Activated CD4-positive, alpha-beta memory T cell treated with anti-CD3 and anti-CD28 coated beads, Interleukin-2, amount 10 ng/mL, durations not matched to agents 7 days and 5 days (primary cell): ENCODE measurements around the gene KRT86. TPM values are rescaled to one million over a fixed set of nuclear protein-coding genes. Genes with fewer than 3 reads are reported as not detected.
"Not testable (repeated sequence)": the region's sequence is repeated elsewhere in the genome, so short reads cannot be mapped to it uniquely, and the experiment has no call there.

Source experiments
- CTCF ChIA-PET: fragments of 350-600 bp; sonication (Branson Sonifier 250); formaldehyde crosslinking; loops from one replicate; lab custom pipeline; 2021; ENCODE audit warnings: antibody characterized with exemption, inconsistent platforms; lab: Charles Lee
- POLR2A ChIA-PET: fragments of 350-600 bp; sonication (Branson Sonifier 250); formaldehyde crosslinking; loops from one replicate; lab custom pipeline; 2021; ENCODE audit warnings: antibody characterized with exemption; lab: Charles Lee
- DNase-seq: peaks from one replicate; pipeline ENCODE4 v3.0.0-alpha.2; 2020
- H3K27ac Mint-ChIP-seq: one replicate; pipeline ENCODE4 v1.8.0; 2021; ENCODE audit warnings: mild to moderate bottlenecking, mixed read lengths
- H3K27me3 Mint-ChIP-seq: one replicate; pipeline ENCODE4 v1.8.0; 2021; ENCODE audit warnings: mixed read lengths
- H3K36me3 Mint-ChIP-seq: one replicate; pipeline ENCODE4 v1.8.0; 2021; ENCODE audit warnings: low read depth, mixed read lengths
- H3K4me1 Mint-ChIP-seq: one replicate; pipeline ENCODE4 v1.8.0; 2021; ENCODE audit warnings: mixed read lengths
- H3K4me3 Mint-ChIP-seq: one replicate; pipeline ENCODE4 v1.8.0; 2021; ENCODE audit warnings: mild to moderate bottlenecking, mixed read lengths
- H3K9me3 Mint-ChIP-seq: one replicate; pipeline ENCODE4 v1.8.0; 2021; ENCODE audit warnings: mixed read lengths
- total RNA-seq, 2 experiments: library from RNA; stranded (reverse); gene quantifications; one replicate each; pipeline ENCODE4 v1.2.3, GENCODE V29; 2021

Gene KRT86
- total RNA-seq, 2 experiments from 2014 or later: 0.23 to 0.30 TPM

GRCh38 chr12:52296572-52297215 lies 22.2 kb downstream of the KRT86 start:
- ChIA-PET POLR2A (no interaction called here), CTCF (interaction anchor here (1.1 to 1.6 kb wide), 2 partner anchors 17 to 19 kb away, joined by 4 to 5 read pairs; no protein-coding TSS in a partner anchor)
- Mint-ChIP-seq H3K27ac (no peak overlapping the region), H3K4me1 (peaks cover 7% of the 10 kb centered on the region), H3K9me3 (no peaks in the 10 kb centered on the region), H3K4me3 (no peak overlapping the region), H3K36me3 (no peaks in the 10 kb centered on the region), H3K27me3 (peaks cover 63% of the 10 kb centered on the region)
- no peak for DNase-seq

- H3K27ac Mint-ChIP-seq: no peak overlapping the region
- H3K4me3 Mint-ChIP-seq: no peak overlapping the region
- POLR2A ChIA-PET: no interaction called here
- H3K36me3 Mint-ChIP-seq: no peaks in the 10 kb centered on the region
- peaks cover 7% of the 10 kb centered on the region for H3K4me1 Mint-ChIP-seq
- DNase-seq: no peak
- H3K27me3 Mint-ChIP-seq: peaks cover 48% of the 10 kb centered on the region
- CTCF ChIA-PET: interaction anchor here (1.4 kb wide), 1 partner anchor 12 kb away, joined by 3 read pairs; no protein-coding TSS in a partner anchor
- H3K9me3 Mint-ChIP-seq: no peaks in the 10 kb centered on the region
Measured at GRCh38 chr12:52298677-52299190, 24.3 kb downstream of the KRT86 start.

- DNase-seq: no peak
Measured at GRCh38 chr12:52300796-52301691, 26.6 kb downstream of the KRT86 start.

GRCh38 chr12:52301721-52302120 lies 27.3 kb downstream of the KRT86 start:
- peaks cover 39% of the 10 kb centered on the region for H3K27me3 Mint-ChIP-seq
- H3K36me3 Mint-ChIP-seq, H3K27ac Mint-ChIP-seq, CTCF ChIA-PET, H3K4me3 Mint-ChIP-seq, DNase-seq, POLR2A ChIA-PET, H3K9me3 Mint-ChIP-seq: not testable (repeated sequence)
- peaks cover 15% of the 10 kb centered on the region for H3K4me1 Mint-ChIP-seq

More at GRCh38 chr12:52300796-52301691, 26.6 kb downstream of the KRT86 start:
- Mint-ChIP-seq H3K4me3 (no peak overlapping the region), H3K4me1 (peaks cover 15% of the 10 kb centered on the region), H3K9me3 (no peaks in the 10 kb centered on the region), H3K27ac (no peak overlapping the region), H3K27me3 (peaks cover 34% of the 10 kb centered on the region), H3K36me3 (no peaks in the 10 kb centered on the region)
- CTCF ChIA-PET: no interaction called here
- POLR2A ChIA-PET: no interaction called here

GRCh38 chr12:52302242-52302914 lies 27.9 kb downstream of the KRT86 start:
- CTCF ChIA-PET, H3K4me3 Mint-ChIP-seq, H3K9me3 Mint-ChIP-seq, H3K36me3 Mint-ChIP-seq, DNase-seq, H3K27ac Mint-ChIP-seq, POLR2A ChIA-PET: not testable (repeated sequence)
- Mint-ChIP-seq H3K4me1 (peaks cover 15% of the 10 kb centered on the region), H3K27me3 (peaks cover 40% of the 10 kb centered on the region)

- H3K9me3 Mint-ChIP-seq, POLR2A ChIA-PET, H3K27ac Mint-ChIP-seq, H3K36me3 Mint-ChIP-seq, H3K4me3 Mint-ChIP-seq, CTCF ChIA-PET: not testable (repeated sequence)
- peak; percentile 46 for DNase-seq
- H3K4me1 Mint-ChIP-seq: peaks cover 24% of the 10 kb centered on the region
- peaks cover 47% of the 10 kb centered on the region for H3K27me3 Mint-ChIP-seq
Measured at GRCh38 chr12:52304941-52305411, 30.5 kb downstream of the KRT86 start.

GRCh38 chr12:52305921-52306705 lies 31.7 kb downstream of the KRT86 start:
- Mint-ChIP-seq H3K27me3 (peaks cover 46% of the 10 kb centered on the region), H3K9me3 (no peaks in the 10 kb centered on the region), H3K27ac (no peak overlapping the region), H3K4me3 (no peak overlapping the region), H3K4me1 (peaks cover 24% of the 10 kb centered on the region), H3K36me3 (no peaks in the 10 kb centered on the region)
- ChIA-PET POLR2A (interaction anchor here (0.6 kb wide), 1 partner anchor 1792 kb away, joined by 5 read pairs; no protein-coding TSS in a partner anchor), CTCF (interaction anchor here (0.9 to 7.1 kb wide), 4 partner anchors 13 to 84 kb away, joined by 3 to 50 read pairs (median 4); no protein-coding TSS in a partner anchor)
- no peak for DNase-seq

GRCh38 chr12:52306731-52307130 lies 32.3 kb downstream of the KRT86 start:
- CTCF ChIA-PET: interaction anchor here (0.9 to 7.1 kb wide), 5 partner anchors 9 to 85 kb away, joined by 3 to 50 read pairs (median 3); no protein-coding TSS in a partner anchor
- Mint-ChIP-seq H3K4me3 (no peak overlapping the region), H3K27ac (no peak overlapping the region), H3K9me3 (no peaks in the 10 kb centered on the region), H3K27me3 (peaks cover 47% of the 10 kb centered on the region), H3K4me1 (peaks cover 24% of the 10 kb centered on the region), H3K36me3 (no peaks in the 10 kb centered on the region)
- DNase-seq: no peak
- POLR2A ChIA-PET: interaction anchor here (0.6 kb wide), 1 partner anchor 1791 kb away, joined by 5 read pairs; no protein-coding TSS in a partner anchor

- Mint-ChIP-seq H3K9me3 (no peaks in the 10 kb centered on the region), H3K4me1 (peaks cover 24% of the 10 kb centered on the region), H3K27me3 (peaks cover 60% of the 10 kb centered on the region), H3K36me3 (no peaks in the 10 kb centered on the region), H3K4me3 (peak overlapping the region; percentile 52), H3K27ac (no peak overlapping the region)
- ChIA-PET POLR2A (no interaction called here), CTCF (interaction anchor here (1.1 to 7.1 kb wide), 6 partner anchors 8 to 57 kb away, joined by 3 to 50 read pairs (median 4); no protein-coding TSS in a partner anchor)
- DNase-seq: peak; percentile 49
Measured at GRCh38 chr12:52307836-52308805, 33.7 kb downstream of the KRT86 start.

GRCh38 chr12:52308806-52309425 lies 34.5 kb downstream of the KRT86 start:
- no peak for DNase-seq
- no peaks in the 10 kb centered on the region for H3K9me3 Mint-ChIP-seq
- no peaks in the 10 kb centered on the region for H3K36me3 Mint-ChIP-seq
- peaks cover 24% of the 10 kb centered on the region for H3K4me1 Mint-ChIP-seq
- H3K4me3 Mint-ChIP-seq: no peak overlapping the region
- no peak overlapping the region for H3K27ac Mint-ChIP-seq
- ChIA-PET CTCF (interaction anchor here (1.1 to 7.1 kb wide), 3 partner anchors 10 to 30 kb away, joined by 3 to 50 read pairs (median 4); no protein-coding TSS in a partner anchor), POLR2A (interaction anchor here (1.0 kb wide), 1 partner anchor 24 kb away, joined by 3 read pairs; no protein-coding TSS in a partner anchor)
- H3K27me3 Mint-ChIP-seq: peaks cover 67% of the 10 kb centered on the region
